DMS153 treated with DMSO at 0.1 percent for 48 hours (cell line): ENCODE data around the gene ZNF446.
"Not testable (repeated sequence)": the region's sequence is repeated elsewhere in the genome, so short reads cannot be mapped to it uniquely, and the experiment has no call there.

Experiments used
- DNase-seq: peaks from one replicate; lab custom pipeline; 2025; ENCODE audit not compliant: unreplicated experiment; lab: John Stamatoyannopoulos, UW

The ZNF446 gene

GRCh38 chr19:58499021-58499927 lies 23.1 kb downstream of the ZNF446 start:
- peak; percentile 96 for DNase-seq

DNA sequence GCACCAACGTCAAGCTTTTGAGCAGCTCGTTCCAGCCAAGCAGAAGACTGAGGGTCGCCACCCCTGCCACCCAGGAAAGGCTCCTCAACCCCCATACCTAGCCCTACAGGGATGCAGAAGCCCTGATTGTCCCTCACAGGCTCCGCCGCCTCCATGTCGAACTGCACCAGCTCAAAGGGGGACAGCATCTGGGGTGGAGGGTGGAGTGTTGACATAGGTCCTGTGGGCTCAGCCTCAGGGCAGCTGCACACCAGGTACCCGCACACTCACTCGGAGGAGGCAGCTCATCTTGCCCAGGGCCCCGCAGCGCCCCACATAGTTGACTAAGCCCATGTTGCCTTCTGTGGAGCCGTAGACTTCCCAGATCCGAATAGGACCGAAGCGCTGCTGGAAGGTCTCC lies 24.1 kb downstream of the ZNF446 start:
- DNase-seq, result no peak

DNA sequence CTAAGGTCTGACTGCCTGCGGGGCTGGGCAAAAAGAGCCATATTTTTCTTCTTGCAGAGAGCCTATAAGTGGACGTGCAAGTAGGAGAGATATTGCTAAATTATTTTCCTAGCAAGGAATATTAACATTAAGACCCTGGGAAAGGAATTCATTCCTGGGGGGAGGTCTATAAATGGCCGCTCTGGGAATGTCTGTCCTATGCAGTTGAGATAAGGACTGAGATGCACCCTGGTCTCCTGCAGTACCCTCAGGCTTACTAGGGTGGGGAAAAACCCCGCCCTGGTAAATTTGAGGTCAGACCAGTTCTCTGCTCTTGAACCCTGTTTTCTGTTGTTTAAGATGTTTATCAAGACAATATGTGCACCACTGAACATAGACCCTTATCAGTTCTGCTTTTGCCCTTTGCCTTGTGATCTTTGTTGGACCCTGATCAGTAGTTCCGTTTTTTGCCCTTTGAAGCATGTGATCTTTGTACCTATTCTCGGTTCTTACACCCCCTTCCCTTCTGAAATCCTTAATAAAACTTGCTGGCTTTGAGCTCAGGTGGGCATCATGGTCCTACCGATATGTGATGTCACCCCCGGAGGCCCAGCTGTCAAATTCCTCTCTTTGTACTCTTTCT lies 31.6 kb downstream of the ZNF446 start:
- DNase-seq, result not testable (repeated sequence)

GRCh38 chr19:58509731-58510083 lies 33.6 kb downstream of the ZNF446 start:
- DNase-seq, result no peak

GRCh38 chr19:58510084-58510862 lies 34.1 kb downstream of the ZNF446 start:
- no peak for DNase-seq

DNA sequence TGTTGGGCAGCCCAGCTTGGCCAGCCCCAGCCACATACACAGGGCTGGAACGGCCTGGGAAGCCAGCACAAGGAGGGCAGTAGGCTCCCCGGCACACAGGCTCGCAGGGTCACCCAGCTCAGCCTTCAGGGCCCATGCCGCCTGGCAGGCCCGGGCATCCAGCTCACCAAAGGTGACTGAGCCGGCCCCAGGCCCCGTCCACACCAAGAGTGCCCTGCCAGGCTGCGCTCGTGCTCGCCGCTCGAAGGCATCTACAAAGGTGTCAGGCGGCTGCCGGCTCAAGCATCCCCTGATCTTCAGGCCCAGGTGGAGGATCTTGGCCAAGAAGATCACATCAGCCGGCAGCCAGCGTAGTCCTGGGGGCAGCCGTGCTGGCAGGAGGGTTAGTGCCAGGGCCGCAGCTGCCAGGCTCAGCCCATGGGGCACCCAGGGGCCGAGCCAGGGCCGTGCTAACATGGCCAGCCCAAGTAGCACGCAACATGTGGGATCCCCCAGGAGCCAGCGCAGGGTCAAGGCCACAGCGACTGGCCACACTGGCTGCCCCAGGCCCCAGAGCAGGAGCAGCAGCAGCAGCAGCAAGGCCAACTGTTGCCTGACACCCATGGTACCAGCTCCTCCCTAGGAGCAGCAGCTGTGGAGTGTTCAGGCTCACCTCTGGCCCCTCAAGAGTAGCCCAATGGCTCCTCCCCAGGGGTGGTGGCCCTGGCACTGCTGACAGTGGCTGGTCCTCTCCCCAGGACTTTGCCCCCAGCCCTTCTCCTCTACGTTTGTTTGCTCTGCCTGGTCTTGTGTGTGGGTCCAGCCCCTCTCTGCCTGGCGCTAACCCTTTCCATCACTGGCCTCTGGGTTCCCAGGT lies 35.4 kb downstream of the ZNF446 start, which contains the start of gene SLC27A5:
TSS of gene SLC27A5 (minus strand) at position 640 of the 856 bp plus-strand sequence. CDS start at position 603, 37 bp downstream.
- no peak for DNase-seq

DNA sequence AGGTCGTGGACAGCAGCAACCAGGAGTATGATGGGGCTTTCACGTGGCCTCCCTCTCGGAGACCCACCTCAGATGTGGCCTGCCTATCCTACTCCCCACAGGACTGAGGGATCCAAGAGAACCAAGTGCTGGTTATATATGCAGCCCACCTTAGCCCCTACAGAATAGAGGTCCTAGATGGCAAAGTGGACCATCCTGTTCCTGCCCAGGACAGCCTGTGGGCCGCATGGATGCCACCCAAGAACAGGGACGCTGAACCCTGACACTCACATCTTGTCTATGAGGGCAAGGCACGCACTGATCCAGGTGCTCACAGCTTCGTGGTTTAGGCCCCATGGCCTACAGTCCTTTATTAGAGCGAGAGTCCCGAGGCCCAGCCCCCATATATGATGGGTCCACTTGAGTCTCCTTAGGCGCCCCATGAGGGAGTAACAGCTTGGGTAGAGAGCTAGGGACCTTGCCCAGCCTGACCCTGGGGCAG lies 37.1 kb downstream of the ZNF446 start:
- no peak for DNase-seq

DNA sequence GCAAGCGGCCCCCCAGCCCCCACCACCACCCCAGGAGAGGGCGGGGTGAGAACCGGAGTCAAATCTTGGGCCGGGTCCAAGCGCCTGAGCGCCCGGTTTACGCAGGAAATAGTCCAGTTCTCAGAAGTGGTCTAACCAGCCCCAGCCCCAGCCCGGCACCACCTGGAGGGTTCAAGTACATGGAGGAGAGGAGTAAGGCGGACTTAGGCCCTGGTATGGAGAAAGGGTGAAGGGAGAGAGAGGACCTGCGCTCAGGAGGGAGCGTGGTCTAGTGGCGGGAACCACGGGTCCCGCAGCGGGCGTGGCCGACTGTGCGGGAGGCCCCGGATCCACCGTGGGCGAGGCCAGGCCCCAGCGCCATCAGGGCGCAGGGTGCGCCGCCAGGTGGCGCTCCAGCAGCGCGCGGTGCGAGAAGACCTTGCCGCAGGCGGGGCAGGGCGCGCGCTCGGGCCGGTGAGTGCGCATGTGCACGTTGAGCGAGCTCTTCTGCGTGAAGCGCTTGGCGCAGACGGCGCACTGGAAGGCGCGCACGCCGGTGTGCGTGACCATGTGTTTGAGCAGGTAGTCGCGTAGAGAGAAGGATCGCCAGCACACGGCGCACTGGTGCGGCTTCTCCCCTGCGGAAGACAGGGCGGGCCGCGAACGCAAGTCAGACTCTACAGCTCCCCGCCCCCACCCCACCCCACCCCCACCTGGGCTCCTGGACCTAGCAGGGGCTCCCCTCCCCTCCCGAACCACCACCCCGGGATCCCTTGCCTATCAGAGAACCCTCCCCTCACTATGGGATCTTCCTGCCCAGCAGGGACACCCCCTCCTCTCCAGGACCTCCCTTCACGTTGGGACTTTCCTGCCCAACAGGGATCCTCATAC lies 37.8 kb downstream of the ZNF446 start:
- peak; percentile 84 for DNase-seq

GRCh38 chr19:58514564-58515022 lies 38.4 kb downstream of the ZNF446 start:
- DNase-seq, result no peak

DNA sequence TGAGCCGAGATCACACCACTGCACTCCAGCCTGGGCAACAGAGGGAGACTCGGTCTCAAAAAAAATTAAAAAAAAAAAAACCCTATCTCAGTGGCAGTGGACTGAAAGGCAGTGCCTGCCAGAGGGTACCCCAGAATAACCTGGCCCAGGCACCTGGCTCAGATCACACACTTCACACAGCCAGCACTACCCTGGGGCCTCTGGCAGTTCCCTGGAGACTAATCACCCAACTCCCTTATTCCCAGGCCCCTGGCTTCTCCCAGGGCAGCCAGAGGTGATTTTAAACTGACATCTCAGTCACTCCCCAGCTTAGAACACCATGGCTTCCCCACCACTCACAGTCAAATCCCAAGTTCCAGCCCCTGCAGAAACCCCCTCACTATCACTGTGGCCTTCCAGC lies 39.1 kb downstream of the ZNF446 start:
- no peak for DNase-seq

GRCh38 chr19:58516246-58516836 lies 40.2 kb downstream of the ZNF446 start:
- DNase-seq, result no peak

DNA sequence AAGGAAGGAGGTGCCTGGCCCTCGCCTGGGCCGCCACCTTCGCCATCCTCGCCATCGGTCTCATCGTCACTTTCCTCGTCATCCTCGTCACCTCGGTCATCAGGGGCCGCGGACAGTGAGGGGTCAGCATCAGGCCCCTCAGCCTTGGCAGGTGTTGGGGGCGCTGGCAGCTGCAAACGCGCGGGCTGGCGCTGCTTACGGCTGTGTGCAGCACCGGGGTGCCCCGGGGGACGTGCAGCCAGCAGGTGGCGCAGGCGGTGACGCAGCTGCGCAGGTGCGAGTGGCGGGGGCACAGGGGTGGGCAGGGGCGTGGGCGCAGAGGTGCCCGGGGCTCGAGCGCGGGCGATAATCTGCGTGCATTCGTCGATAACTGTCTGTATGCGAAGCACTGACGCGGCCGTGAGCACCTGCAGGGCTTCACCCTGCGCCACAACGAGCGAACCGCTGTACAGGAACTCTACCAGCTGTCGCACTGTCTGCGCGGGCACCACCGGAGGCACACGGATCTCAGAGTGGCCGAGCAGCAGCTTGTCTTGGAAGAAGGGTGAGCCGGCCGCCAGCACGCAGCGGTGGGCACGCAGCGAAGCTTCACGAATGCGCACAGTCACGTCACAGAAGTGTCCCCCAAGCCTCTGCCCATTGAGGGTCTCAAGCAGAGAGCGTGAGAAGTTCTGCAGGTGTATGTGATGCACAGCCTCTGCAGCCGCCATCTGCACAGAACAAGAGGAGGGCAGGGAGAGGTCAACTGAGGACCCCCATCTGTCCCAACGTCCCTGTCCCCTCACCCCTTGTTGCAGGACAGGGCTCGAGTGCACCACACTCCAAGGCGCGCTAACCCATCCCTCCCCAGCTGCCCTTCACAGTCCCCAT lies 41.0 kb downstream of the ZNF446 start:
- DNase-seq, result no peak

- no peak for DNase-seq
Measured at GRCh38 chr19:58518256-58519086, 42.3 kb downstream of the ZNF446 start.

- DNase-seq, result peak; percentile 60
Measured at GRCh38 chr19:58519087-58519354, 42.9 kb downstream of the ZNF446 start.

DNA sequence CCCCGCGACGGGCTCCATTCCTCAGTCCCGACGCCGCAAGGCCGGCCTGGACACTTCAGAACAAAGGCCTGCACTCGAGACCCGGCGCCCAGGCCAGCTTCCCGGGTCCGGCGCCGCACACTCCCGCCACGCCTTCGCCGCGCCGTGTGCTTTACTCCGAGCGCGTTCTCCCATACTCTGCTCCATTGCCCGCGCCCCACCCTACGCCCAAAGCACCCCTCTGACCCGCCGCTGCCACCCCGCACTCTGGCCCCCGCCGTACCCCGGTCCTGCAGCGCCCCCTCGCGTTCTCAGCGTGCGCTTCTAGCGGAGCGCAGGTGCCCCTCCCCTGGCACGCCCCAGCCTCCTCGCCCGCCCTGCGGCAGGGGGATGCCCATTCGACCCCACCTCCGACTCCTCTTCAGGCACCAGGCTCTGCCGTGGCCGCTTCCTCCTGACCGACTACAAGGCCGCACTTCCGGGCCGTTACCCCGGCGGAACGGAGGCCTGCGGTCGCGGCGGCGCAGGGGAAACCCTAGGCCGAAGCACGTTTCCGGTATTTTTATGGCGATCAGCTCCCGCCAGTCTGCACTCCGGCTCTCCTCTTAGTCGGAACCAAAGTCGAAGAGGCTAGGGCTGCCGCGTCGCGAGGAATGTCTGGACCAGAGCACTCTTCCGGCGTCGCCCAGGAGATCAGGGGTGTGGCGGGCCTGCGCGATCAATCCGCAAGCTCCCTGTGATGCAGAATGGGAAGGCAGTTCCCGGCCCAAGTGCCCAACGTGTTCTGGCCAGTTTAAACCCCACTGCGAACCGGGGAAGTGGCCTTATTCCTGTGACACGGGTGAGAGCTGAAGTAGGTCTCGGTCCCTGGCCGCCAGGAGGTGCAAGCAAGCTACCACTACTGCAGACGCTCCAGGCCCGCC lies 43.5 kb downstream of the ZNF446 start, which contains the start of gene ZBTB45:
TSS of gene ZBTB45 (minus strand) at position 456 of the 902 bp plus-strand sequence. CDS start 2,137 bp downstream, outside the sequence.
- DNase-seq, result peak; percentile 94

- DNase-seq, result no peak
Measured at GRCh38 chr19:58520257-58520599, 44.1 kb downstream of the ZNF446 start.
